A673 (cell line): ENCODE measurements around the gene TIPIN.

ENCODE experiments used
- CTCF ChIP-seq: fragments of 300-800, 200-600 bp; sonication (generic); conservative IDR thresholded peaks from 2 replicates; pipeline ENCODE4 v1.5.1; 2017; ENCODE audit warnings: low read depth, mild to moderate bottlenecking, antibody characterized with exemption, low read length, moderate library complexity, mixed read lengths
- EZH2 ChIP-seq: fragments of 200-600 bp; sonication (generic); IDR thresholded peaks from 2 replicates; pipeline ENCODE4 v1.6.1; 2017; ENCODE audit warnings: borderline replicate concordance, low read depth, mild to moderate bottlenecking, mixed read lengths, antibody characterized with exemption, low read length; ENCODE audit not compliant: poor library complexity, severe bottlenecking

- TF ChIP-seq CTCF (no peak), EZH2 (no peak)
These were observed 13.5 kb upstream of the TIPIN start for GRCh38 chr15:66369773-66370651.
